ENCODE results near the gene ARTN. TPM values are rescaled to one million over a fixed set of nuclear protein-coding genes. Genes with fewer than 3 reads are reported as not detected.

ARTN gene
- total RNA-seq, result not detected

GRCh38 chr1:43933386-43934100 lies at the start of gene ARTN:
Gene ARTN (plus strand): TSS chr1:43933801. CDS start chr1:43935657, 1,856 bp downstream.

GRCh38 chr1:43946236-43947060 lies 12.8 kb downstream of the ARTN start, which contains the start of gene IPO13:
Gene IPO13 (plus strand): TSS chr1:43946950. CDS start chr1:43947601, 651 bp downstream.

GRCh38 chr1:43969746-43970466 lies 36.3 kb downstream of the ARTN start, which contains the start of gene DPH2:
Gene DPH2 (plus strand): TSS chr1:43970010. CDS start chr1:43970176, 166 bp downstream.

GRCh38 chr1:43974443-43975248 lies 41.0 kb downstream of the ARTN start, which contains the start of gene ATP6V0B:
Gene ATP6V0B (plus strand): TSS chr1:43974960. CDS start chr1:43975041, 81 bp downstream.

GRCh38 chr1:43978551-43979260 lies 45.1 kb downstream of the ARTN start, which contains the start of gene B4GALT2:
Gene B4GALT2 (plus strand): TSS chr1:43979210. CDS start chr1:43981161, 1,951 bp downstream.

Other genes starting within 250 kb of the ARTN start
- gene ST3GAL3, start 226.3 kb upstream of the ARTN start, total RNA-seq, result 10 to 100 TPM; 12.7 to 15.1 TPM
- gene IPO13, start 13.1 kb downstream of the ARTN start, total RNA-seq, result 10 to 100 TPM; 34.6 to 49.2 TPM
- 10 to 100 TPM; 23.4 to 40.0 TPM for gene DPH2, start 36.2 kb downstream of the ARTN start, total RNA-seq
- 100 to 1,000 TPM; 186 to 246 TPM for gene ATP6V0B, start 41.2 kb downstream of the ARTN start, total RNA-seq
- 10 to 100 TPM; 38.5 to 55.3 TPM for gene B4GALT2, start 45.4 kb downstream of the ARTN start, total RNA-seq
- gene CCDC24, start 57.8 kb downstream of the ARTN start, total RNA-seq, result 1 to 10 TPM; 3.3 to 3.8 TPM
- gene SLC6A9, start 97.7 kb downstream of the ARTN start, total RNA-seq, result 1 to 10 TPM; 1.7 to 2.1 TPM
- not detected for gene KLF17, start 185.0 kb downstream of the ARTN start, total RNA-seq
- not detected for gene KLF18, start 207.8 kb downstream of the ARTN start, total RNA-seq

All from melanocyte of skin (primary cell).